ENCODE measurements around the gene USB1.

The USB1 gene

GRCh38 chr16:58030136-58030840 is 29.1 kb downstream of the USB1 start:
- Histone ChIP-seq H3K27ac (no peak overlapping the region), H3K36me3 (no peaks in the 10 kb centered on the region), H3K27me3 (peaks cover 36% of the 10 kb centered on the region), H4K20me1 (peaks cover 35% of the 10 kb centered on the region), H3K4me1 (peaks cover 38% of the 10 kb centered on the region), H3K4me2 (no peak overlapping the region), H3K4me3 (no peak overlapping the region), H3K9ac (no peak overlapping the region), H3K9me3 (no peaks in the 10 kb centered on the region)
- TF ChIP-seq Cebpa-rat (IDR thresholded peaks at IDR 0.05): no peak

GRCh38 chr16:58031016-58031800 is 30.0 kb downstream of the USB1 start:
- no peaks in the 10 kb centered on the region for H3K36me3 ChIP-seq
- H4K20me1 ChIP-seq: peaks cover 26% of the 10 kb centered on the region
- H3K9ac ChIP-seq: no peak overlapping the region
- H3K4me2 ChIP-seq: no peak overlapping the region
- no peak overlapping the region for H3K27ac ChIP-seq
- no peaks in the 10 kb centered on the region for H3K9me3 ChIP-seq
- H3K27me3 ChIP-seq: peaks cover 27% of the 10 kb centered on the region
- H3K4me3 ChIP-seq: no peak overlapping the region
- TF ChIP-seq Cebpa-rat (IDR thresholded peaks at IDR 0.05): no peak
- peaks cover 40% of the 10 kb centered on the region for H3K4me1 ChIP-seq

DNA sequence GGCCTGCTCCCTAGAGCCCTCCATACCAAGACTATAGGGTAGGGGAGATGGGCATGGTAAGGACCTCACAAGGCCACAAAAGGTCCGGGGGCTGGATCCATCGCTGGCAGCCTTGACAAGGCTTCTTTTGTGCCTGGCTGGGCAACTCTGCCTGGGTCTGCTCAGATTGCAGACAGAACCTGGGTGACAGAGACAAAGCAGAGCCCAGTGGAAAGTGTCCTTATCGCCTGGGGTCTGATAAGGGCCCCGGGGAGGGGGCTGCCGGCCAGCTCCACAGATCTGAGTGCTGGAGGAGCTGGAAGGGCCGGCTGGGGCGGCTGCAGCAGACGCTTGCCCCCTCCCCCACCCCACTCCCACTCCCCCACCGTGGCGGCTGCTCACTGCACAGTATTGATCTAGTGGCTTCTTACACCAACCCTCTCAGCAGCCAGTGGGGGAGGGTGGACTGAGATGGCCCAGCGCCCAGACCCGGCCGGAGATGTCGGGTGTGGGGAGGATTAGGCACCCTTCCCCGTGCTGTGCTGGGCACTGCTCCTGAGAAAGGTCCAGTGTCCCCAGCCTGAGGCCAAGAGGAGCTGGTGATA is 31.6 kb downstream of the USB1 start:
- H3K4me3 ChIP-seq: no peak overlapping the region
- H3K27me3 ChIP-seq: peaks cover 11% of the 10 kb centered on the region
- H3K4me1 ChIP-seq: peaks cover 30% of the 10 kb centered on the region
- H3K9me3 ChIP-seq: no peaks in the 10 kb centered on the region
- H3K36me3 ChIP-seq: no peaks in the 10 kb centered on the region
- no peak overlapping the region for H3K9ac ChIP-seq
- TF ChIP-seq Cebpa-rat (IDR thresholded peaks at IDR 0.05): no peak
- no peak overlapping the region for H3K4me2 ChIP-seq
- H4K20me1 ChIP-seq: peaks cover 11% of the 10 kb centered on the region; the same call in 1 of the 2 replicates
- H3K27ac ChIP-seq: no peak overlapping the region

DNA sequence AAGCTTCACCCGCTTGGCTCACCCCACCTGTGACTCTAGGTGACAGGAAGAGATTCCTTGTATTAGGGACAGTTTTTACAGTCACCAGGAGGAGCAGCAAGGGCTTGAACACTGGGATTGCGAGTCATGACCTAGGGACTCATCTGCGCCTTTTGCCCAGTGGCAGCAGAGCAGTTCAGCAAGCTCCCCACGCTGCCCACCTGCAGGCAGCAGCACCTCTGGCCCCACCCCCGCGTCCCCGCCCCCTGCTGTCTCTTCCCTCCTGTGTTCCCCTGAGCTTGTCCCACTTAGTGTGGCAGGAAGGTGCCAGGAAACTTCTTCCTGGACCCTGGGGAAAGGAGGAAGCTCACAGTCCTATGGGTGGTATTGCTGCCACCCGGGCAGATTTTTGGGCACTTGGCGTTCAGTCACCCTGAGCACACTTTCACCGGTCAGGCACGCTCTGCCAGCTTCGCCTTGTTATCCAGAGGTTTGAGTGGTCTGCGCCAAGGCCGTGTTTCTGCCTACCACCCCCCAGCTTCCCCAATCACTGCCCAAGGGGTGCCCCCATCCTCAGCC is 33.0 kb downstream of the USB1 start:
- Histone ChIP-seq H3K9ac (no peak overlapping the region), H3K4me3 (no peak overlapping the region), H3K36me3 (no peaks in the 10 kb centered on the region), H3K4me1 (peaks cover 37% of the 10 kb centered on the region), H3K4me2 (peak overlapping the region; percentile 43), H3K9me3 (no peaks in the 10 kb centered on the region), H4K20me1 (no peaks in the 10 kb centered on the region), H3K27me3 (no peaks in the 10 kb centered on the region), H3K27ac (no peak overlapping the region)
- TF ChIP-seq Cebpa-rat (IDR thresholded peaks at IDR 0.05): no peak

GRCh38 chr16:58034774-58035173 is 33.6 kb downstream of the USB1 start:
- Histone ChIP-seq H4K20me1 (no peaks in the 10 kb centered on the region), H3K27ac (no peak overlapping the region), H3K36me3 (no peaks in the 10 kb centered on the region), H3K9ac (no peak overlapping the region), H3K9me3 (no peaks in the 10 kb centered on the region), H3K4me1 (peaks cover 37% of the 10 kb centered on the region), H3K4me2 (peak overlapping the region; percentile 37), H3K4me3 (no peak overlapping the region), H3K27me3 (no peaks in the 10 kb centered on the region)
- TF ChIP-seq Cebpa-rat (IDR thresholded peaks at IDR 0.05): no peak

DNA sequence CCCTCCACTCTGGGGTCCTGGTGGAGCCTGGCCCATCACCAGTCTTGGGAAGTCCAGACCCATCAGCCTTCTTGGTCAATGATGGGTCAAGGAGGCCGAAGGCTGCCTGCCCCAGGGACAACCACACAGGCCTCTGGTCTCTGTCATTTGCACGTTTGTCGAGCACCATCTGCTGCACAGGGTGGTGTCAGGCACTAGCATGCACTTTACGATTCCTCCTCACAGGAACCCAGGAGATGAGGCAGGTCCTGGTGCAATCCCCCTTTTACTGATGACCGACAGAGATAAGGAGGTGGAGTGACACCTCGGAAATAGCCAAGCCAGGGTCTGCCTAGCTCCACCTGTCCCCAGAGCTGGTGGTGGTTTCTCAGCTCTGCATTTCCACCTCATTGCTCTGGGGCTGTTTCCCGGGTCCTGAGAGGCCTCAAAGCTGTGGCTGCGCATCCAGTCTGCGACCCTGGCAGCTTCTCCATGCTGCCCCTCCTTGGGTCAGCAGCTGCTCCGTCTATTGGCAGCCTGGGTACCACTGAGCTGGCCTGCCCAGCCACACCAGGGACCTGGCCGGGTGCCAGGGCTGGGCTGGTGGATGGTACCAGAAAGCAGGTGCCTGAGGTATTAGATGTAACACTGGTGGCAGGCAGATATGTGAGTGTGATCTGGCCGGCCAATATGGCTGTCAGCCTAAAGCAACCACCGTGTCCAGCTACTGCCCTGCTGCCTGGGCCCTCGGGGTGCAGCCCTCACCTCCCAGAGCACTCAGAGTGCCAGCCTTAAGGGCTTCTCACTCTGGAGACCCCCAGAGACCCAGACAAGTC is 34.4 kb downstream of the USB1 start:
- Histone ChIP-seq H3K4me3 (no peak overlapping the region), H3K9ac (no peak overlapping the region), H3K4me1 (peaks cover 40% of the 10 kb centered on the region), H3K27me3 (no peaks in the 10 kb centered on the region), H3K27ac (no peak overlapping the region), H3K9me3 (no peaks in the 10 kb centered on the region), H3K36me3 (no peaks in the 10 kb centered on the region), H4K20me1 (no peaks in the 10 kb centered on the region), H3K4me2 (peak overlapping the region; percentile 37)
- TF ChIP-seq Cebpa-rat (IDR thresholded peaks at IDR 0.05): no peak

- peaks cover 51% of the 10 kb centered on the region for H3K4me1 ChIP-seq
- H3K27me3 ChIP-seq: no peaks in the 10 kb centered on the region
- no peak for TF ChIP-seq Cebpa-rat (IDR thresholded peaks at IDR 0.05)
- no peaks in the 10 kb centered on the region for H4K20me1 ChIP-seq
- H3K9me3 ChIP-seq: no peaks in the 10 kb centered on the region
- H3K4me3 ChIP-seq: no peak overlapping the region
- H3K4me2 ChIP-seq: no peak overlapping the region
- no peak overlapping the region for H3K27ac ChIP-seq
- H3K9ac ChIP-seq: no peak overlapping the region
- no peaks in the 10 kb centered on the region for H3K36me3 ChIP-seq
Measured at GRCh38 chr16:58036943-58037342, 35.7 kb downstream of the USB1 start.

DNA sequence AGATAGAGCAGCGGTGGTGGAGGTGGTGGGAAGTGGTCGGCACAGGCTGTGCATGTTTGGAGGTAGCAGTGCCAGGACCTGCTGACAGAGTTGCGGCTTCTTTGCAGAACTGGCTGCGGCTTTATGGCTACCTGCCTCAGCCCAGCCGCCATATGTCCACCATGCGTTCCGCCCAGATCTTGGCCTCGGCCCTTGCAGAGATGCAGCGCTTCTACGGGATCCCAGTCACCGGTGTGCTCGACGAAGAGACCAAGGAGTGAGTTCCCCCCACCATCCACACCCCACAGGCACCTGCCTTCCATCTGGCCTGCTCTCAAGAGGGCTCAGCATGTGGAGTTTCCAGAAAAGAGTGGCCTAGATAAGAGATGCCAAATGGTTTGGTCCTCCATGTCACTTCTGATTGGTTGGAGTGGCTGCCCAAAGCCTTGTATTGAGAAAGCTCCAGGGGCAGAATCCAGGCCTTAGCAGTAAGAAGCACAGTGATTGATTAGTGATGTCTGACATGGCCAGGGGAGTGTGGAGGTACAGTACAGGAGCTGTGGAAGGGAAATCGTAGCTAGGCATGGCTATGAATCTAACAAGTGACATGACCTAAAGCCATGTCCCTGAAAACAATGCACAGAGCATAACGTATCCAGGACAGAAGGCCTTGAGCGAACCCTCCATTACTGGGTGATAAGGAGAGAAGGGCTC is 36.3 kb downstream of the USB1 start:
- Histone ChIP-seq H3K4me3 (no peak overlapping the region), H3K9me3 (no peaks in the 10 kb centered on the region), H3K36me3 (no peaks in the 10 kb centered on the region), H4K20me1 (no peaks in the 10 kb centered on the region), H3K4me1 (peaks cover 51% of the 10 kb centered on the region), H3K4me2 (no peak overlapping the region), H3K9ac (no peak overlapping the region), H3K27me3 (no peaks in the 10 kb centered on the region), H3K27ac (no peak overlapping the region)
- TF ChIP-seq Cebpa-rat (IDR thresholded peaks at IDR 0.05): no peak

GRCh38 chr16:58038219-58038641 is 37.0 kb downstream of the USB1 start:
- Histone ChIP-seq H3K36me3 (no peaks in the 10 kb centered on the region), H4K20me1 (no peaks in the 10 kb centered on the region), H3K9ac (no peak overlapping the region), H3K27ac (no peak overlapping the region), H3K27me3 (no peaks in the 10 kb centered on the region), H3K9me3 (no peaks in the 10 kb centered on the region), H3K4me3 (no peak overlapping the region), H3K4me1 (peaks cover 49% of the 10 kb centered on the region), H3K4me2 (no peak overlapping the region)
- no peak for TF ChIP-seq Cebpa-rat (IDR thresholded peaks at IDR 0.05)

Data from BLaER1 (cell line).